OCI-LY1 (cell line): ENCODE measurements around the gene FGF9.

ENCODE experiments used
- H2AFZ ChIP-seq: fragments of 200-600 bp; sonication (generic), shearing (Covaris generic); 2 replicates; pipeline ENCODE4 v1.6.0; 2014; ENCODE audit warnings: antibody characterized with exemption, mild to moderate bottlenecking, low read length
- H3F3A ChIP-seq: fragments of 200-600 bp; sonication (generic), shearing (Covaris generic); 2 replicates; pipeline ENCODE4 v1.6.0; 2014; ENCODE audit warnings: mild to moderate bottlenecking, antibody characterized with exemption, low read length, moderate library complexity; ENCODE audit not compliant: insufficient read depth
- H3K27ac ChIP-seq: fragments of 200-600 bp; sonication (generic); 2 replicates; pipeline ENCODE4 v1.5.1; 2014; ENCODE audit warnings: low read length, mixed run types, mild to moderate bottlenecking, low read depth; ENCODE audit not compliant: poor library complexity, severe bottlenecking
- H3K27me3 ChIP-seq: fragments of 200-600 bp; sonication (generic); 2 replicates; pipeline ENCODE4 v1.6.0; 2014; ENCODE audit warnings: antibody characterized with exemption, mild to moderate bottlenecking, low read length, moderate library complexity; ENCODE audit not compliant: insufficient read depth
- H3K36me3 ChIP-seq: fragments of 200-600 bp; sonication (generic); 2 replicates; pipeline ENCODE4 v1.6.1; 2014; ENCODE audit warnings: mild to moderate bottlenecking, antibody characterized with exemption, low read length, moderate library complexity, mixed read lengths; ENCODE audit not compliant: insufficient read depth
- H3K4me1 ChIP-seq: fragments of 200-600 bp; sonication (generic); 2 replicates; pipeline ENCODE4 v1.5.1; 2014; ENCODE audit warnings: mild to moderate bottlenecking, low read length, moderate library complexity; ENCODE audit not compliant: insufficient read depth, severe bottlenecking
- H3K4me2 ChIP-seq: fragments of 200-600 bp; sonication (generic), shearing (Covaris generic); 2 replicates; pipeline ENCODE4 v1.6.1; 2014; ENCODE audit warnings: low read length
- H3K4me3 ChIP-seq: fragments of 200-600 bp; sonication (generic); 2 replicates; pipeline ENCODE4 v1.5.1; 2014; ENCODE audit warnings: low read length, low read depth, mild to moderate bottlenecking, mixed read lengths; ENCODE audit not compliant: poor library complexity, severe bottlenecking
- H3K79me2 ChIP-seq: fragments of 200-600 bp; shearing (Covaris generic); 2 replicates; pipeline ENCODE4 v1.6.1; 2016; ENCODE audit warnings: mixed run types, low read length, mixed read lengths; ENCODE audit not compliant: insufficient read depth
- H3K9ac ChIP-seq: fragments of 200-600 bp; sonication (generic), shearing (Covaris generic); 2 replicates; pipeline ENCODE4 v1.6.1; 2014; ENCODE audit warnings: mild to moderate bottlenecking, low read length, mixed read lengths
- H3K9me2 ChIP-seq: fragments of 200-600 bp; sonication (generic), shearing (Covaris generic); 2 replicates; pipeline ENCODE4 v1.6.1; 2014; ENCODE audit warnings: low read depth, mild to moderate bottlenecking, low read length, mixed read lengths
- H3K9me3 ChIP-seq: fragments of 200-600 bp; shearing (Covaris generic); 2 replicates; pipeline ENCODE4 v1.6.1; 2014; ENCODE audit warnings: low read length, mixed read lengths
- H4K20me1 ChIP-seq: fragments of 200-600 bp; sonication (generic), shearing (Covaris generic); 2 replicates; pipeline ENCODE4 v1.6.0; 2016; ENCODE audit warnings: mild to moderate bottlenecking, low read length; ENCODE audit not compliant: insufficient read depth
- EZH2 ChIP-seq: fragments of 200-600 bp; sonication (generic), shearing (Covaris generic); IDR thresholded peaks from 2 replicates; pipeline ENCODE4 v1.8.0; 2017; ENCODE audit warnings: borderline replicate concordance, mixed run types, mild to moderate bottlenecking, antibody characterized with exemption, low read length, moderate library complexity, mixed read lengths
- TF ChIP-seq, protein P1 (sequence below): fragments of 200-600 bp; sonication (generic), shearing (Covaris generic); IDR thresholded peaks from 2 replicates; pipeline ENCODE4 v1.5.1; 2017; ENCODE audit warnings: mild to moderate bottlenecking, antibody characterized with exemption, low read length, moderate library complexity, mixed read lengths

Gene FGF9

DNA sequence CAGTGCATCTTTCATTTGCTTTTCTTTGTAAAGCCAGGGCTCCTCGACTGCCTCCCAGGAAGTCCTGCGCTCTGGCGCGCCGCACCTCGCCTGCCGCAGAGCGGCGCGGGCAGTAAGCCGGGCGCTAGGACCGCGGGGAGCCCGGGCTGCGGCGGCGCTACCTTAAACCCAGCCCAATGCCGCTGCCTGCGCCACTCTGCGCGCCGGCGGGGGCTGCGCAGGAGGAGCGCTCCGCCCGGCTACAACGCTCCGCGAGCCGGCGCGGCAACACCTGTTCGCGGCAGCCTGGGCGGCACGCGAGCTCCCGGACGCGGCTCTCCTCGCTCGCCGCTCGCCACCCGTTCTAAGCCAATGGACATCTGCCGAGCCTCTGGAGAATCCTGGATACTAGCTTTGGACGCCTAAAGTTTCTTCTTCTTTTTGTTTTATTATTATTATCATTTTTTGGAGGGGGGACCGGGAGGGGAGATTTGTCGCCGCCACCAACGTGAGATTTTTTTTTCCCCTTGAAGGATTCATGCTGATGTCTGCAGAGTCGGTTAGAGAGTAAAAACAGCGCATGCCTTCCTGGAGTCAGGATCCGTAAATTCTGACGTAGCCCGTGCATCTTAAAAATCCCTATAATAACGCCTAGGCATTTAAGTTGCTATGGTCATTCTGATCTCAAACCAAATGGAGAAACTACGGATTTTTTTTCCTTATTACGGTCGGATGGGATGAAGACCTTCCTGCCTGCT lies at the start of gene FGF9:
Gene FGF9, plus strand, starts transcription at position 191 of the 737 bp plus-strand sequence. CDS start 840 bp downstream, outside the sequence.
- H4K20me1 ChIP-seq: no peaks in the 10 kb centered on the region
- H3F3A ChIP-seq: no peaks in the 10 kb centered on the region
- peak within 1 kb of the TSS; percentile 60 for H3K4me3 ChIP-seq
- peak within 1 kb of the TSS; percentile 40; the same call in 1 of the 2 replicates for H2AFZ ChIP-seq
- peak within 1 kb of the TSS; percentile 62 for H3K9ac ChIP-seq
- peaks cover 43% of the 10 kb centered on the region for H3K4me1 ChIP-seq
- no peaks in the 10 kb centered on the region for H3K9me2 ChIP-seq
- no peaks in the 10 kb centered on the region for H3K9me3 ChIP-seq
- no peak for TF ChIP-seq EZH2
- TF ChIP-seq, protein P1, sequence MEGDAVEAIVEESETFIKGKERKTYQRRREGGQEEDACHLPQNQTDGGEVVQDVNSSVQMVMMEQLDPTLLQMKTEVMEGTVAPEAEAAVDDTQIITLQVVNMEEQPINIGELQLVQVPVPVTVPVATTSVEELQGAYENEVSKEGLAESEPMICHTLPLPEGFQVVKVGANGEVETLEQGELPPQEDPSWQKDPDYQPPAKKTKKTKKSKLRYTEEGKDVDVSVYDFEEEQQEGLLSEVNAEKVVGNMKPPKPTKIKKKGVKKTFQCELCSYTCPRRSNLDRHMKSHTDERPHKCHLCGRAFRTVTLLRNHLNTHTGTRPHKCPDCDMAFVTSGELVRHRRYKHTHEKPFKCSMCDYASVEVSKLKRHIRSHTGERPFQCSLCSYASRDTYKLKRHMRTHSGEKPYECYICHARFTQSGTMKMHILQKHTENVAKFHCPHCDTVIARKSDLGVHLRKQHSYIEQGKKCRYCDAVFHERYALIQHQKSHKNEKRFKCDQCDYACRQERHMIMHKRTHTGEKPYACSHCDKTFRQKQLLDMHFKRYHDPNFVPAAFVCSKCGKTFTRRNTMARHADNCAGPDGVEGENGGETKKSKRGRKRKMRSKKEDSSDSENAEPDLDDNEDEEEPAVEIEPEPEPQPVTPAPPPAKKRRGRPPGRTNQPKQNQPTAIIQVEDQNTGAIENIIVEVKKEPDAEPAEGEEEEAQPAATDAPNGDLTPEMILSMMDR: no peak
- H3K4me2 ChIP-seq: peak within 1 kb of the TSS; percentile 76
- no peak within 1 kb of the TSS for H3K27ac ChIP-seq
- H3K27me3 ChIP-seq: peaks cover 8% of the 10 kb centered on the region; the same call in 1 of the 2 replicates
- no peaks in the 10 kb centered on the region for H3K79me2 ChIP-seq
- no peaks in the 10 kb centered on the region for H3K36me3 ChIP-seq

GRCh38 chr13:21625366-21625765 lies 45.5 kb upstream of the FGF9 start:
- Histone ChIP-seq H3F3A (no peaks in the 10 kb centered on the region), H2AFZ (no peak overlapping the region), H3K4me2 (no peak overlapping the region), H3K27me3 (no peaks in the 10 kb centered on the region), H3K36me3 (no peaks in the 10 kb centered on the region), H3K9me3 (no peaks in the 10 kb centered on the region), H3K27ac (no peak overlapping the region), H4K20me1 (no peaks in the 10 kb centered on the region), H3K4me1 (no peaks in the 10 kb centered on the region), H3K9me2 (no peaks in the 10 kb centered on the region), H3K4me3 (no peak overlapping the region), H3K79me2 (no peaks in the 10 kb centered on the region), H3K9ac (no peak overlapping the region)
- no peak for TF ChIP-seq EZH2
- TF ChIP-seq, protein P1: peak; percentile 68

GRCh38 chr13:21632196-21632595 lies 38.7 kb upstream of the FGF9 start:
- no peak overlapping the region for H2AFZ ChIP-seq
- H3K27ac ChIP-seq: no peak overlapping the region
- H3K4me3 ChIP-seq: no peak overlapping the region
- no peak overlapping the region for H3K4me2 ChIP-seq
- H3K4me1 ChIP-seq: no peaks in the 10 kb centered on the region
- no peak overlapping the region for H3K9ac ChIP-seq
- H3K79me2 ChIP-seq: no peaks in the 10 kb centered on the region; the same call in 1 of the 2 replicates
- H3K27me3 ChIP-seq: no peaks in the 10 kb centered on the region
- H3K9me3 ChIP-seq: peaks cover 8% of the 10 kb centered on the region; the same call in 1 of the 2 replicates
- no peaks in the 10 kb centered on the region for H4K20me1 ChIP-seq
- no peaks in the 10 kb centered on the region for H3F3A ChIP-seq
- no peaks in the 10 kb centered on the region for H3K9me2 ChIP-seq
- TF ChIP-seq EZH2: no peak
- TF ChIP-seq, protein P1: no peak
- no peaks in the 10 kb centered on the region for H3K36me3 ChIP-seq
